HuH-7.5 (cell line): ENCODE measurements around the gene ABHD11.
A peak's percentile ranks its signal among the peaks of the same experiment; 100 is the strongest.
"Not testable (repeated sequence)": the region's sequence is repeated elsewhere in the genome, so short reads cannot be mapped to it uniquely, and the experiment has no call there.

ENCODE experiments used
- DNase-seq: peaks from one replicate; pipeline ENCODE4 v3.0.0; 2011; ENCODE audit warnings: low spot score

ABHD11 gene

GRCh38 chr7:73738612-73739386 is at the start of gene ABHD11:
Gene ABHD11, minus strand, starts transcription at chr7:73738802. Its CDS starts 32 bp downstream, at chr7:73738770.
- DNase-seq = peak; percentile 81

- not testable (repeated sequence) for DNase-seq
Measured at GRCh38 chr7:73787786-73788048, 49.1 kb upstream of the ABHD11 start.

- no peak for DNase-seq
Measured at GRCh38 chr7:73786588-73786987, 48.0 kb upstream of the ABHD11 start.

GRCh38 chr7:73779517-73779916 is 40.9 kb upstream of the ABHD11 start:
- no peak for DNase-seq

- DNase-seq = no peak
Measured at GRCh38 chr7:73778801-73779389, 40.3 kb upstream of the ABHD11 start.

- no peak for DNase-seq
Measured at GRCh38 chr7:73774923-73775322, 36.3 kb upstream of the ABHD11 start.

- DNase-seq = no peak
Measured at GRCh38 chr7:73773700-73774517, 35.3 kb upstream of the ABHD11 start.

- DNase-seq = no peak
Measured at GRCh38 chr7:73770860-73771670, 32.5 kb upstream of the ABHD11 start.

- DNase-seq = peak; percentile 49
Measured at GRCh38 chr7:73770002-73770859, 31.6 kb upstream of the ABHD11 start, which contains the start of gene CLDN3. Gene CLDN3, minus strand, starts transcription at chr7:73770270. Its CDS starts 221 bp downstream, at chr7:73770049.

GRCh38 chr7:73769481-73770001 is 30.9 kb upstream of the ABHD11 start:
- no peak for DNase-seq

- no peak for DNase-seq
Measured at GRCh38 chr7:73768641-73769480, 30.3 kb upstream of the ABHD11 start.

GRCh38 chr7:73766556-73767229 is 28.1 kb upstream of the ABHD11 start:
- DNase-seq = no peak

- no peak for DNase-seq
Measured at GRCh38 chr7:73762659-73762999, 24.0 kb upstream of the ABHD11 start.

- DNase-seq = no peak
Measured at GRCh38 chr7:73761854-73762658, 23.5 kb upstream of the ABHD11 start.

GRCh38 chr7:73758581-73759138 is 20.1 kb upstream of the ABHD11 start:
- no peak for DNase-seq

GRCh38 chr7:73749931-73750776 is 11.6 kb upstream of the ABHD11 start:
- no peak for DNase-seq

- no peak for DNase-seq
Measured at GRCh38 chr7:73746378-73746777, 7.8 kb upstream of the ABHD11 start.
